ENCODE data around the gene CCDC167. TPM values are rescaled to one million over a fixed set of nuclear protein-coding genes. Genes with fewer than 3 reads are reported as not detected.

The CCDC167 gene
- total and polyA plus RNA-seq, 2 of the 8 experiments (the other 6 are each of a cell fraction or from before 2014, with no cell fraction given) = 11.0 to 26.5 TPM

- TF ChIP-seq GABPA (IDR thresholded peaks at IDR 0.05; ENCODE audit: borderline replicate concordance, insufficient read depth, low read length) = no peak
- TF ChIP-seq SIRT6 (IDR thresholded peaks at IDR 0.05; ENCODE audit: low read length) = no peak
- peak; percentile 1 for TF ChIP-seq RNF2 (IDR thresholded peaks at IDR 0.05; ENCODE audit: borderline replicate concordance, low read depth, low read length, missing control alignments, poor library complexity, severe bottlenecking)
- TF ChIP-seq CHD2 (IDR thresholded peaks at IDR 0.05; ENCODE audit: low read length) = no peak
- no peak for TF ChIP-seq CHD7 (IDR thresholded peaks at IDR 0.05; ENCODE audit: insufficient replicate concordance, low read length)
- no peak for TF ChIP-seq RXRA (IDR thresholded peaks at IDR 0.05; ENCODE audit: insufficient read depth, low read depth, low read length)
- no peak for TF ChIP-seq MAX (IDR thresholded peaks at IDR 0.05)
- no peak for TF ChIP-seq SIX5 (IDR thresholded peaks at IDR 0.05; ENCODE audit: low read depth, low read length)
- no peak for TF ChIP-seq JUN (IDR thresholded peaks at IDR 0.05; ENCODE audit: low read depth, low read length)
- TF ChIP-seq KDM1A (IDR thresholded peaks at IDR 0.05; ENCODE audit: borderline replicate concordance, low read length) = no peak
These were observed 12.3 kb upstream of the CCDC167 start (continued) for GRCh38 chr6:37511910-37512399.
